ENCODE results near the gene AARS2. TPM values are rescaled to one million over a fixed set of nuclear protein-coding genes. Genes with fewer than 3 reads are reported as not detected.
A peak's percentile ranks its signal among the peaks of the same experiment; 100 is the strongest.

The AARS2 gene
- 19.9 and 20.4 TPM in 2 replicates for total RNA-seq (2021; fragmentation: NEBNext Ultra II Directional; extraction: Animal tissue kit (Norgen Biotek cat#: 25700))
- 8.6 and 12.8 TPM in 2 replicates for polyA plus RNA-seq (2011; rRNA removed)
- 15.4 TPM for polyA plus RNA-seq (2011; cell fraction: cytosol; rRNA removed)
- 34.1 TPM for polyA plus RNA-seq (2011; cell fraction: nucleus; rRNA removed)
- 8.9 to 18.6 TPM (median 15.1 TPM) in 4 replicates for polyA plus RNA-seq (2012, experiment 1 of 2)
- polyA plus RNA-seq (2012, experiment 2 of 2), result 6.4 TPM
- polyA plus RNA-seq (2013, experiment 1 of 2), result 9.5 TPM
- polyA plus RNA-seq (2013, experiment 2 of 2), result 7.9 TPM
- polyA minus RNA-seq (2011; rRNA and poly(A)+ RNA removed), result 17.7 and 19.9 TPM in 2 replicates
- 14.2 TPM for polyA minus RNA-seq (2011; cell fraction: cytosol; rRNA and poly(A)+ RNA removed)
- polyA minus RNA-seq (2011; cell fraction: nucleus; rRNA and poly(A)+ RNA removed), result 37.3 TPM
- long read RNA-seq, experiment 1, partial matches to known transcripts, result 2 of 5 reads
- long read RNA-seq, experiment 1, other reads (novel, unspliced or antisense), result 3 of 5 reads
- long read RNA-seq, experiment 2, partial matches to known transcripts, result 2 of 2 reads
- long read RNA-seq, experiment 2, other reads (novel, unspliced or antisense), result 0 of 2 reads

DNA sequence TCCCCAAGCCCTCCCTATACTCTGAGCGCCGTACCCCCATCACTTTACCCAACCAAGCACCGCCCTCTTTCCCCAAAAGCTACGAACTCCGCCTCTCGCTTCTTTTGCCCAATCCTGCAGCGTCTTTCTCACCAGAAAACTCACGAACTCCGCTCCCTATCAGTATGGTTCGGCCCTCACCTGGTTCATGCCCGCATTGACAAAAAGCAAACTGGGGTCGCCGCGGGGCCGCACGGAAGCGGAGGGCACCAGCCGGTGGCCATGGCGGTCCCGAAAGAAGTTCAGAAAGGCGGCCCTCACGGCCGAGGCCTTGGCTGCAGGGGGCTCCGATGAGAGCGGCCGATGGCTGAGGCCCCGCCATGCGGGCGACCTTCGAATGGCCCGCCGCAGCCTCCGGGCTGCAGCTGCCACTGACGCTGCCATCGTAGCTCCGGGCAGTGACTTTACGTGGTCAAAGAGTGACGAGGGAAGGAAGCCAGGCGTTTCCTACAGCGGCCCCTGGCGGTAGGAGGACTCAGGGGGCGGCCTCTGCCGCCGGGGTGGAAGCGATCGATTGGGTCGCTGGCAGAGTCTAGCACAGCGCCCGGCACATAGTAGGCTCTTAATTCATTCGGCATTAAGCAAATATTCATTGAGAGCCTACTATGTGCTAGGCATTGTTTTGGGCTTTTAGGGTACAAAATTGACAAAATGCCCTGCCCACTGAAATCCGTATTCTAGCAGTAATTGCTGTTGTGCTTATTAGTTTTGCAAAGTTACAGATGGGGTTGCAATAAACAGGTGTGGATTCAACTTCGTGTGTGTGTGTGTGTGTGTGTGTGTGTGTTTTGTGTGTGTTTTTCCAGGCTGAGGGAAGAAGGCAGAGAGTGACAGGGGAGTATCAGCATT lies at the start of gene AARS2:
TSS of gene AARS2 (minus strand) at position 447 of the 888 bp plus-strand sequence. CDS start at position 423, 24 bp downstream.
- Histone ChIP-seq H3K27ac (ENCODE audit: low read depth, low read length) (peak within 1 kb of the TSS; percentile 64; the same call in 1 of the 2 replicates), H3K56ac (replicated peaks; ENCODE audit: insufficient read length, low read depth, low read length) (peak within 1 kb of the TSS; percentile 21), H2AFZ (ENCODE audit: low read length) (0 out of 2 replicates have a peak within 1 kb of the TSS, but pooled peaks have one; percentile 5), H2BK5ac (ENCODE audit: low read depth, low read length) (peak within 1 kb of the TSS; percentile 76; the same call in 1 of the 2 replicates), H4K5ac (ENCODE audit: insufficient read length, low read depth, low read length) (peak within 1 kb of the TSS; percentile 39), H2BK12ac (ENCODE audit: low read depth, low read length) (no peak within 1 kb of the TSS), H3K36me3 (ENCODE audit: control insufficient read depth in 2 of 4, insufficient read depth in 4 of 4, low read length in 3 of 4) (peaks cover 9 to 34% (median 28%) of the 10 kb centered on the region in 4 experiments), H2BK120ac (replicated peaks; ENCODE audit: low read depth, low read length) (no peak within 1 kb of the TSS), H3K4me3 (ENCODE audit: extremely low read depth in 1 of 4, insufficient read depth in 2 of 4, low read depth in 3 of 4, low read length in 4 of 4) (peak within 1 kb of the TSS; percentile 66 to 91 (median 88)), H3K79me2 (ENCODE audit: control insufficient read depth in 1 of 2, insufficient read depth in 2 of 2, low read length in 2 of 2) (peaks cover 0 to 13% of the 10 kb centered on the region in 2 experiments; a peak in 2 of 4 replicates), H2AK5ac (ENCODE audit: low read depth, low read length) (no peak within 1 kb of the TSS), H2BK15ac (ENCODE audit: low read length) (no peak within 1 kb of the TSS), H4K20me1 (replicated peaks in 1 of 2; ENCODE audit: control insufficient read depth in 1 of 2, insufficient read depth in 2 of 2, low read length in 2 of 2) (peaks cover 0 to 2% of the 10 kb centered on the region in 2 experiments), H3K79me1 (ENCODE audit: low read depth, low read length) (peaks cover 3% of the 10 kb centered on the region; the same call in 1 of the 2 replicates), H3K4me1 (replicated peaks in 1 of 4; ENCODE audit: control insufficient read depth in 3 of 4, insufficient read depth in 4 of 4, low read length in 3 of 4) (peaks cover 3 to 6% (median 3%) of the 10 kb centered on the region in 4 experiments), H4K91ac (replicated peaks; ENCODE audit: insufficient read length, low read length) (no peak within 1 kb of the TSS), H2BK20ac (ENCODE audit: low read length) (no peak within 1 kb of the TSS), H3K23ac (ENCODE audit: insufficient read length) (no peak within 1 kb of the TSS), H3K4ac (replicated peaks; ENCODE audit: insufficient read length, low read depth, low read length) (no peak within 1 kb of the TSS), H3K27me3 (replicated peaks in 1 of 4; ENCODE audit: control insufficient read depth in 3 of 4, extremely low read depth in 1 of 4, insufficient read depth in 3 of 4, low read length in 3 of 4) (peaks cover 0 to 1% (median 0%) of the 10 kb centered on the region in 4 experiments; a peak in 1 of 7 replicates), H3K4me2 (ENCODE audit: insufficient read depth in 1 of 2, low read depth in 2 of 2, low read length in 2 of 2) (peak within 1 kb of the TSS; percentile 77 to 80), H3K14ac (ENCODE audit: insufficient read length) (no peak within 1 kb of the TSS), H4K8ac (ENCODE audit: extremely low read depth, insufficient read depth, low read length) (peak within 1 kb of the TSS; percentile 83; the same call in 1 of the 2 replicates), H3K9ac (replicated peaks in 1 of 4; ENCODE audit: extremely low read depth in 1 of 4, low read depth in 3 of 4, low read length in 3 of 4) (peak within 1 kb of the TSS; percentile 75 to 88 (median 82)), H3K23me2 (ENCODE audit: low read depth, low read length) (peaks cover 4% of the 10 kb centered on the region), H3K9me3 (ENCODE audit: insufficient read depth in 2 of 2, low read depth in 1 of 2, low read length in 1 of 2) (no peaks in the 10 kb centered on the region), H3K18ac (ENCODE audit: extremely low read depth, low read length) (peak within 1 kb of the TSS; percentile 93)
- CTCF ChIA-PET (ENCODE audit: partially characterized antibody), result interaction anchor here (0.6 to 13.9 kb wide), 19 partner anchors 11 to 200 kb away, joined by 3 to 330 read pairs (median 4); partner anchors contain the start of genes NFKBIE, SPATS1 and TMEM151B
- 7% methylated on average over 51 of the region's 52 CpGs; no CpG with 5 or more reads in 1 of the 2 experiments for WGBS, 2 experiments (ENCODE audit: extremely low coverage in 1 of 2, insufficient coverage in 1 of 2, insufficient read length in 1 of 2, insufficient replicate concordance in 2 of 2, low coverage in 1 of 2, low lambda C conversion rate in 2 of 2, missing lambda C conversion rate in 1 of 2)
- POLR2A ChIA-PET (ENCODE audit: partially characterized antibody), result interaction anchor here (0.6 to 5.6 kb wide), 36 partner anchors 8 to 407 kb away, joined by 3 to 80 read pairs (median 6); partner anchors contain the start of genes HSP90AB1, SLC29A1, SLC35B2 and TMEM151B
- peak; percentile 68 to 99 for DNase-seq (ENCODE audit: low read depth in 1 of 2, low spot score in 2 of 2)
- no peak for FAIRE-seq
- TF ChIP-seq BACH1 (IDR thresholded peaks at IDR 0.05; ENCODE audit: low read length), result no peak
